Measurements from ENCODE around the gene SLC9A1.

The SLC9A1 gene

GRCh38 chr1:27166929-27167328 lies 12.0 kb upstream of the SLC9A1 start:
- no peak for DNase-seq (ENCODE audit: low read depth)
- no peaks in the 10 kb centered on the region for H3K36me3 ChIP-seq (ENCODE audit: control insufficient read depth, insufficient read depth, low read length, severe bottlenecking)
- no peaks in the 10 kb centered on the region for H3K9me3 ChIP-seq (ENCODE audit: control insufficient read depth, low read length)
- H3K4me1 ChIP-seq (ENCODE audit: control insufficient read depth, insufficient read depth, low read length): no peaks in the 10 kb centered on the region
- no peak overlapping the region for H3K9ac ChIP-seq (ENCODE audit: low read length)
- no peak overlapping the region for H3K4me3 ChIP-seq (ENCODE audit: low read length)
- H3K27me3 ChIP-seq (replicated peaks; ENCODE audit: control insufficient read depth, insufficient read depth, low read length): no peaks in the 10 kb centered on the region

- Histone ChIP-seq H3K9me3 (ENCODE audit: control insufficient read depth, low read length) (no peaks in the 10 kb centered on the region), H3K36me3 (ENCODE audit: control insufficient read depth, insufficient read depth, low read length, severe bottlenecking) (no peaks in the 10 kb centered on the region), H3K27me3 (replicated peaks; ENCODE audit: control insufficient read depth, insufficient read depth, low read length) (no peaks in the 10 kb centered on the region), H3K4me3 (ENCODE audit: low read length) (no peak overlapping the region), H3K9ac (ENCODE audit: low read length) (no peak overlapping the region), H3K4me1 (ENCODE audit: control insufficient read depth, insufficient read depth, low read length) (no peaks in the 10 kb centered on the region)
- DNase-seq (ENCODE audit: low read depth): peak; percentile 71
Measured at GRCh38 chr1:27166351-27166802, 11.5 kb upstream of the SLC9A1 start.

- no peak for DNase-seq (ENCODE audit: low read depth)
- Histone ChIP-seq H3K27me3 (replicated peaks; ENCODE audit: control insufficient read depth, insufficient read depth, low read length) (no peaks in the 10 kb centered on the region), H3K9me3 (ENCODE audit: control insufficient read depth, low read length) (no peaks in the 10 kb centered on the region), H3K4me3 (ENCODE audit: low read length) (no peak overlapping the region), H3K4me1 (ENCODE audit: control insufficient read depth, insufficient read depth, low read length) (no peaks in the 10 kb centered on the region), H3K9ac (ENCODE audit: low read length) (no peak overlapping the region), H3K36me3 (ENCODE audit: control insufficient read depth, insufficient read depth, low read length, severe bottlenecking) (no peaks in the 10 kb centered on the region)
Measured at GRCh38 chr1:27163093-27163492, 8.2 kb upstream of the SLC9A1 start.

GRCh38 chr1:27162090-27162489 lies 7.2 kb upstream of the SLC9A1 start:
- Histone ChIP-seq H3K9ac (ENCODE audit: low read length) (no peak overlapping the region), H3K36me3 (ENCODE audit: control insufficient read depth, insufficient read depth, low read length, severe bottlenecking) (no peaks in the 10 kb centered on the region), H3K4me3 (ENCODE audit: low read length) (no peak overlapping the region), H3K27me3 (replicated peaks; ENCODE audit: control insufficient read depth, insufficient read depth, low read length) (no peaks in the 10 kb centered on the region), H3K9me3 (ENCODE audit: control insufficient read depth, low read length) (no peaks in the 10 kb centered on the region), H3K4me1 (ENCODE audit: control insufficient read depth, insufficient read depth, low read length) (no peaks in the 10 kb centered on the region)
- DNase-seq (ENCODE audit: low read depth): no peak

GRCh38 chr1:27161594-27161993 lies 6.7 kb upstream of the SLC9A1 start:
- H3K36me3 ChIP-seq (ENCODE audit: control insufficient read depth, insufficient read depth, low read length, severe bottlenecking): no peaks in the 10 kb centered on the region
- no peaks in the 10 kb centered on the region for H3K27me3 ChIP-seq (replicated peaks; ENCODE audit: control insufficient read depth, insufficient read depth, low read length)
- no peaks in the 10 kb centered on the region for H3K4me1 ChIP-seq (ENCODE audit: control insufficient read depth, insufficient read depth, low read length)
- no peaks in the 10 kb centered on the region for H3K9me3 ChIP-seq (ENCODE audit: control insufficient read depth, low read length)
- no peak for DNase-seq (ENCODE audit: low read depth)
- no peak overlapping the region for H3K9ac ChIP-seq (ENCODE audit: low read length)
- H3K4me3 ChIP-seq (ENCODE audit: low read length): no peak overlapping the region

GRCh38 chr1:27157194-27157593 lies 2.3 kb upstream of the SLC9A1 start:
- Histone ChIP-seq H3K9ac (ENCODE audit: low read length) (no peak overlapping the region), H3K27me3 (replicated peaks; ENCODE audit: control insufficient read depth, insufficient read depth, low read length) (no peaks in the 10 kb centered on the region), H3K4me1 (ENCODE audit: control insufficient read depth, insufficient read depth, low read length) (peaks cover 30% of the 10 kb centered on the region), H3K36me3 (ENCODE audit: control insufficient read depth, insufficient read depth, low read length, severe bottlenecking) (no peaks in the 10 kb centered on the region), H3K4me3 (ENCODE audit: low read length) (no peak overlapping the region), H3K9me3 (ENCODE audit: control insufficient read depth, low read length) (no peaks in the 10 kb centered on the region)
- DNase-seq (ENCODE audit: low read depth): no peak

- Histone ChIP-seq H3K9me3 (ENCODE audit: control insufficient read depth, low read length) (no peaks in the 10 kb centered on the region), H3K4me1 (ENCODE audit: control insufficient read depth, insufficient read depth, low read length) (peaks cover 38% of the 10 kb centered on the region), H3K27me3 (replicated peaks; ENCODE audit: control insufficient read depth, insufficient read depth, low read length) (no peaks in the 10 kb centered on the region), H3K36me3 (ENCODE audit: control insufficient read depth, insufficient read depth, low read length, severe bottlenecking) (no peaks in the 10 kb centered on the region), H3K9ac (ENCODE audit: low read length) (peak overlapping the region; percentile 94), H3K4me3 (ENCODE audit: low read length) (peak overlapping the region; percentile 89)
- DNase-seq (ENCODE audit: low read depth): no peak
Measured at GRCh38 chr1:27154469-27154990, 395 bp downstream of the SLC9A1 start.

- DNase-seq (ENCODE audit: low read depth): no peak
- Histone ChIP-seq H3K36me3 (ENCODE audit: control insufficient read depth, insufficient read depth, low read length, severe bottlenecking) (no peaks in the 10 kb centered on the region), H3K9me3 (ENCODE audit: control insufficient read depth, low read length) (no peaks in the 10 kb centered on the region), H3K4me1 (ENCODE audit: control insufficient read depth, insufficient read depth, low read length) (peaks cover 38% of the 10 kb centered on the region), H3K27me3 (replicated peaks; ENCODE audit: control insufficient read depth, insufficient read depth, low read length) (no peaks in the 10 kb centered on the region), H3K9ac (ENCODE audit: low read length) (peak overlapping the region; percentile 94), H3K4me3 (ENCODE audit: low read length) (peak overlapping the region; percentile 89)
Measured at GRCh38 chr1:27153927-27154358, 982 bp downstream of the SLC9A1 start.

- peak; percentile 46 for DNase-seq (ENCODE audit: low read depth)
- Histone ChIP-seq H3K9me3 (ENCODE audit: control insufficient read depth, low read length) (no peaks in the 10 kb centered on the region), H3K4me3 (ENCODE audit: low read length) (peak overlapping the region; percentile 89), H3K9ac (ENCODE audit: low read length) (peak overlapping the region; percentile 94), H3K4me1 (ENCODE audit: control insufficient read depth, insufficient read depth, low read length) (peaks cover 38% of the 10 kb centered on the region), H3K36me3 (ENCODE audit: control insufficient read depth, insufficient read depth, low read length, severe bottlenecking) (no peaks in the 10 kb centered on the region), H3K27me3 (replicated peaks; ENCODE audit: control insufficient read depth, insufficient read depth, low read length) (no peaks in the 10 kb centered on the region)
Measured at GRCh38 chr1:27153549-27153886, 1.4 kb downstream of the SLC9A1 start.

- Histone ChIP-seq H3K27me3 (replicated peaks; ENCODE audit: control insufficient read depth, insufficient read depth, low read length) (no peaks in the 10 kb centered on the region), H3K4me1 (ENCODE audit: control insufficient read depth, insufficient read depth, low read length) (peaks cover 43% of the 10 kb centered on the region), H3K4me3 (ENCODE audit: low read length) (peak overlapping the region; percentile 89), H3K9me3 (ENCODE audit: control insufficient read depth, low read length) (no peaks in the 10 kb centered on the region), H3K9ac (ENCODE audit: low read length) (peak overlapping the region; percentile 94), H3K36me3 (ENCODE audit: control insufficient read depth, insufficient read depth, low read length, severe bottlenecking) (no peaks in the 10 kb centered on the region)
- DNase-seq (ENCODE audit: low read depth): peak; percentile 31
Measured at GRCh38 chr1:27152829-27153548, 1.9 kb downstream of the SLC9A1 start.

GRCh38 chr1:27152004-27152828 lies 2.7 kb downstream of the SLC9A1 start:
- H3K27me3 ChIP-seq (replicated peaks; ENCODE audit: control insufficient read depth, insufficient read depth, low read length): no peaks in the 10 kb centered on the region
- peak overlapping the region; percentile 94 for H3K9ac ChIP-seq (ENCODE audit: low read length)
- no peaks in the 10 kb centered on the region for H3K9me3 ChIP-seq (ENCODE audit: control insufficient read depth, low read length)
- peak; percentile 57 for DNase-seq (ENCODE audit: low read depth)
- peak overlapping the region; percentile 89 for H3K4me3 ChIP-seq (ENCODE audit: low read length)
- no peaks in the 10 kb centered on the region for H3K36me3 ChIP-seq (ENCODE audit: control insufficient read depth, insufficient read depth, low read length, severe bottlenecking)
- H3K4me1 ChIP-seq (ENCODE audit: control insufficient read depth, insufficient read depth, low read length): peaks cover 48% of the 10 kb centered on the region
